GM19397 (cell line): ENCODE data around the gene ST6GAL1.

Source experiments
- ATAC-seq: cut with Tn5 transposase; IDR thresholded peaks from one replicate; pipeline ENCODE4 v1.9.1; 2021; ENCODE audit warnings: mild to moderate bottlenecking, moderate library complexity; ENCODE audit not compliant: unreplicated experiment

ST6GAL1 gene

DNA sequence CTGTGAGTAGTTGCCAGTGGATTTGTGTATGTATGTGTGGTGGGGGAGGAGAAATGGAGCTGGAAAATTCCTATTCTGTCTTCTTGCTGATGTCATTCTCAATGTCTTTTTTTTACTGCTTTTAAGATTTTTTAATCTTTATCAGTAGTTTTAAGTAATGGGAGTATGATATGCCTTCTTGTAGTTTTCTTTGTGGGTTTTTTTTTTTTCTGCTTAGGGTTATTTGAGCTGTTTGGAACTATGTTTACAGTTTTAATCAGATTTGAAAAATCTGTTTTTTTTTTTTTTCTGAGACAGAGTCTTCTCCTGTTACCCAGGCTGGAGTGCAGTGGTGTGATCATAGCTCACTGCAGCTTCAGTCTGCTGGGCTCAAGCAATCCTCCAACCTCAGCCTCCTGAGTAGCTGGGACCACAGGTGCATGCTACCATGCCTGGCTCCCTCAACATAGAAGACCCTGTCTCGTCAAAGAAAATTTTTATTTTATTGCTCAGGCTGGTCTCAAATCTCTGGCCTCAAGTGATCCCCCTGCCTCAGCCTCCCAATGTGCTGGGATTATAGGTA is 171.8 kb downstream of the ST6GAL1 start:
- ATAC-seq, result no peak

DNA sequence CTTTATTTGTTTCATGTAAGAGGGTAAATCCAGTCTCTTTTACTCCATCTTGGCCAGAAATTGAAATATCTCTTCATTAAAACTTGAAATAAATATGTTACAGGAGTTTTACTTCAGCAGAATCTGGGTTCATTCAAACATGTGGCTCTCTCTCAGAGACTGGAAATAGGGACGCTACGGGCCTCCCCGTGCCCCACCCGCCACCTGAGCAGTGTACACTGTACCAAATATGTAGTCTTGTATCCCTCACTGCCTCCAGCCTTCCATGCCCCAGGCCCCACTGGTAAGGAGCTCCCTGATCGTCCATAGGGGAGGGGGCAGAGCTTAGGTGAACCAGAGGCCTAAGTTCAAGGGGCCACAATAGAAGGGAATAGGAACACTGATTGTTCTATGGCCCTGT is 172.9 kb downstream of the ST6GAL1 start:
- ATAC-seq, result no peak

DNA sequence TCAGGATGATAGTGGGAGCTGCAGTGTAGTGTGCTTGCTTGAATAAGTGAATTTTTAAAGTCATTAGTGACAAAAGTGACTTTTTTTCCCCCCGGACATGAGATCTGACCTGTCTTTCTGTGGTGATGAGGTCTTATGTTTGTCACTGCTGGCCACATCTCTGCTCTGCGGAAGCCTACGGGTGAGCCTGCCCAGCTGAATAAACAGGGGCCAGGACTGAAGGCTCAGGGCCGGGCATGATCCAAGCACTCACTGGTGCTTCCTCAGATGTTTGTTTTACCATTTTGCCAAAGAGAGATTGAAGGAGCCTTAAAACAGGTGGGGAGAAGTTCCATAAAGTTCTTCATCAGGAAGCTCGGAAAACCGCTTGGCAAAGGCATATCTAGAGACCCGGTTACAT is 174.0 kb downstream of the ST6GAL1 start:
- ATAC-seq, result no peak

DNA sequence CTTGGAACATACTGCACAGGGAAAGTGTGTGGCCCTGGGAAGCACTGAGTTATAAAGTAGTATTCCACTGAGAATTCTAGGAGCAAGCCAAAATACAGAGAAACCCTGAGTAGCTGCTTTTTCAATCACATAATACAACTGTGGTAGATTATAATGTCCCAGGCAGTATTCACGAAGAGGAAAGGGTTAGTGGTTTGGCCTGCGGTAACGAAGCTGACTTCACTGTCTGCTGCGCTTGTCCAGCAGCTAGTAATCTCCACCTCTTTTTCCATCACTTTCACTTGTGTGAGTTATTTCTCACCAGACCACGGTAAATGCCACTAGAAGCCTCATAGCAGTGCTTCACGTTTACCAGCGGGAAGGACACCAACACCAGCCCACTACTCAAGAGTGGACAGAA is 174.6 kb downstream of the ST6GAL1 start:
- ATAC-seq, result no peak

DNA sequence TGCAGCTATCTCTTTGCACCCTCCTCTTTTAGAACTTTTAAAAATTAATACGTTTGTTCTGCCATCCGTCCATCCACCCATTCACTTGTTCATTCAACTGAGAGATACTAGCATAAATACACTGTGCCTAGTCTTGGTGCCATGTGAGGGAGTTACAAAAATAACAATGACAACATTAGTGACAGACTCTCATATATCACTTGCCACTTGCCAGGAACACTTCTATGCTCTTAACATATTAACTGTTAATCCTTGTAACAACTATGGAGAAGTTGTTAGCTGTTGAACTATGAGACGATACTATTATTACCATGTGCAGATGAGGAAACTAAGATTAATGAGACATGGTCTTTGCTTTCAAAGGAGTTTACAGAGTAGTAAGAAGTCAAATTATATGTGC is 175.4 kb downstream of the ST6GAL1 start:
- ATAC-seq, result no peak

DNA sequence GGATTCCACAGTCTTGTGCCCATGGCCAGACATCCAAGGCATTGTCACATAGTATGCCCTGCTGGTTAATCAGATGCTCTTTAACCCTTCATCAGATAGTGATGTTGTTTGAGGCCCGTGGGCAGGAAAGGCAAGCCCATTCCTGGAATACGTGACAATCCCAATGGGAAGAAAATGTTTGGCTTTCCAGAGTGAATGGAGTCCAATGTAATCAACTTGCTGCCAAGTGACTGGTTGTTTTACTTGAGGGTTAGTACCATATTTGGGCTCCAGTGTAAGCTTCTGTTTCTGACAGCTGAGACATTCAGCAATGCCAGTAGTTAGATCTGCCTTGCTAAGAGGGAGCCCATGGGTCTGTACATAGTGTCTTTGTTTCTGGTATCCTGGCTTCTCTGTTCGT is 177.7 kb downstream of the ST6GAL1 start:
- no peak for ATAC-seq

DNA sequence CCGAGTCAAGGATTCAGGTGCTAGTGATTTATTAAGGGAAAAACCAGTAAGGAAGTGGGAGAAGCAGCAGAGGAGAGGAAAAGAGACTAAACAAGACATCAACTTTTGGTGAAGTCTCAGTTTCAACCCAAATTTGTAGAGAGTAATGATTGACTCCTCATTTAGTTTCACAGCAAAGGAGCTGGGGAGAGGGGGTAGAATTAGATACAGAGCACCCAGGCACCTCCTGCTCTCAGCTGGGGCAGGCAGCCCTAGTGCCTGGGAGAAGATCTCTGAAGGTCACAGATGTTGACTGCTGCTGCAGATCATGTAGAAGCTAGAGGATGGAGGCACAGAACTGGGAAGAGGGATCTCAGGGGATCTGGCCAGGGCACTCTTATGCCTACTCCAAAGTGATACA is 179.8 kb downstream of the ST6GAL1 start:
- ATAC-seq, result no peak

DNA sequence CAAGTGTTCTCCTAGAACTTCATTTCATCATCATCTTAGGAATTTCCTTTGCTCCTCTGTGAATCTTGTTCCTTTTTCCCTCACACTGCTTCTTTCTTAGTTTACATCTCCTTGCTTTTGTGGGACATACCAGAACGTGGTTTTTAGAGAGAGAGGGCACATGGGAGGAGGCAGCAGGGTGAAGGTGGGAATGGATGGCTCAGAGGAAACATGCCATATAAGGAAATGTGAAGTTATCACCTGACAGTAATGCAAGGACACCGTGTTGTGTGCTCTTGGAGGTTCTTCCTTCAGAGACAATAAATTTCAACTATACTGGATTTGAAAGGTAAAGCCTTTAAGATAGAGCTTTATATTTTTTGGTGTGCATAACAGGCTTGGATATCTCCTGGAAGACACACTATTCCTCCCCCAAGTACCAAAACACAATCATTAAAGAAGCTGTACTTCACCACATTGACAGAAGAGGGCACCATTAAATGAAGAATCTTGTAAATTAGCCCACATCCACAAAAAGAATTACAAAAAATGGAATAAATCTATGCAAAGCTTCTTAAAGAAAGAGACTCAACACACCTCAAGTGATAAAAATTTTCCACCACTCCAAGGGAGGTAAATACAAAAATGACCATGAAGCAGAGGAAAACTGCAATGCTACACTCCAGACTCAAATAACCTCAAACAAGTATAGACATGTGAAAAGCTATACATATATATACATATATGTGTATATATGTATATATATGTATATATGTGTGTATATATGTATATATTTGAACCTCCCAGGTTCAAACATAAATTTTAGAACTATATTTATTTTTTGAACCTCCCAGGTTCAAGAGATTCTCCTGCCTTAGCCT is 182.8 kb downstream of the ST6GAL1 start:
- ATAC-seq, result no peak

DNA sequence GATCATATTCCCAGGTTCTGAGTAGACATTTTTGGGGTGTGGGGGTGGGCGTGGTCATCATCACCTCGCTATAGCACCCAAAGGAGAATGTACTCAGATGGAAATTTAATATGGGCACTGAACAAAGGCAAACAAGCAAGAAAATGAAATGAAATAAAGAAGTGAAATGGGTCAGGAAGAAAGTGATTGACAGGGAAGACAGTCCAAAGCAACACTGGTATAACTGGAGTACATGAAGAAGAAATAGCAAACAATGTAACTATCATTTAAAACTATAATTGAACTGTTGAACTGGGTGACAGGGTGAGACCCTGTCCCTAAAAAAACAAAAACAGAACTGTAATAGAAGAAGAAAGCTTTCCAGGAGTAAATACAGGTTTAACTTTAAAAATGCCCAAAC is 184.2 kb downstream of the ST6GAL1 start:
- no peak for ATAC-seq

DNA sequence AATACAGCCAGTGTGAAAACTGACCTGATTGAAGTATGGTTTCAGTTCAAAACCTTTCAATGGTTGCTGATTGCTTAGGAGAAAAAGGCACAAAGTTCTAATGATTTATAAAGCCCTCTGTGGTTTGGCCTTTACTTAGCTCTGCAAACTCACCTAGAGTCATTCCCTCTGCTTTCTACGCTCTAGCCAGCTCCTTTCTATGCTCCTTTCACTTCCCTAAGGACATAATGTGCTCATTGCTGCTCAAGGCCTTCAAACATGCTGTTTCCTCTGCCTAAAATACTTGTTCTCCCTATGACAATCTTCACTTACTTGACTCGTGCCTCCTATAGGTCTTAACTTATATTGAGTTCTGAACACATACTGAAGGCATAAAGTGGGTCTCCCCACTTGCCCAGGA is 190.0 kb downstream of the ST6GAL1 start:
- ATAC-seq, result no peak

DNA sequence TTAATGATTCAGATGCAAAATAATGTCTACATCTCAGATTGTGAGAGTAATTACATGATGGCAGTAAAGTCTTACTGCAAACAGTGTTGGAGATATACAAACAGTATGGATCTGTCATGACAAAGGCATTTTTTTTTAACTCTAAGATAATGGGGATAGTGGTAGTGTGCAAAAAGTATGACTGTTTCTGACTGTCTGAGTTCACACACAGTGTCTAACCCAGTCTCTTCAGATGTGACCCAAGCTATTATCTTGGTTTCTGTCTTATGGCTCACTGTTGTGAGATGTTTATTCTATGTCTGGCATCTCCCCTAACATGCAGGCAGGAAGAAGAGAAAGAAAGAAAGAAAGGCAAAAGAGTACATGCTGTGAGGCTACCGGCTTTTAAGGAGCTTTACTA is 191.9 kb downstream of the ST6GAL1 start:
- ATAC-seq, result no peak

DNA sequence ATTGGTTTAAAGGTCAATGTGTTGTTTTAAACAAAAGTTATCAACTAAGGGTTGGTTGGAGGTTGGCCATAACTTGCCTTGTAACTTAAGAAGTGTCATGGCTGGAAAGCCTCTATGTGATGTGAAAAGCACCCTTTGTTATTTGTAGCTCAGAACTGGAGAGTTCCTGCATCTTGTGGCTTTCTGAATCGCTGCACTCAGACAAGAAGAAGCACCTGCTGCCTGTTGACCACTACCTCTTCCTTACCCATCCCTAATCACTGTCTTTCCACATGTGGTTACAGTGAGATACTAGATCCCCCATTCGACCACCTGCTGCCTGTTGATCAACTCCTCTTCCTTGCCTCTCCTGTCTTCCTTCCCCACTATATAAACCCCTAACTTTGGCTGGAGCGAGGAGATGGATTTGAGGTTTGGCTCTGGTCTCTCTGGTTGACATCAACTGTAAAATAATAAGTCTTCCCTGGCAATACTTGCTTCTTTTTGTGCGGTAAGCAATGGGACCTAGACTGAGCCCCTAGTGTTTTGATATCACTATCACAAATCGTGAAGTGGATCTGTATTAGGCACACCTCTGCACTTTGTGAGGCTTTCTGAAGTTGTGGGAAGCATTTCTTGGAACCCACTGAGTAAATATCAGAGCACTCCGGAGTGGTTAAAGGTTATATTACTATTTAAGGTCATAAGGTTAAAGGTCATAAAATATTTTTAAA is 195.1 kb downstream of the ST6GAL1 start:
- peak; percentile 75 for ATAC-seq
